GM23338 (cell line): Measurements from ENCODE around the gene SCTR. TPM values are rescaled to one million over a fixed set of nuclear protein-coding genes. Genes with fewer than 3 reads are reported as not detected.

Experiments
- ATAC-seq: fragments of 200-7000 bp; cut with Tn5 transposase; 3 replicates; pipeline ENCODE4 v1.9.1; 2020
- DNase-seq: peaks from one replicate; pipeline ENCODE4 v3.0.0-alpha.2; 2015; ENCODE audit warnings: low spot score
- H2AFZ ChIP-seq: fragments of 200-600 bp; sonication (generic); 2 replicates; pipeline ENCODE4 v1.8.0; 2016; ENCODE audit warnings: antibody characterized with exemption, mild to moderate bottlenecking, moderate library complexity
- H3F3A ChIP-seq: fragments of 200-600 bp; sonication (generic); replicated peaks from 2 replicates; pipeline ENCODE4 v1.8.0; 2017; ENCODE audit warnings: antibody characterized with exemption, mixed run types, low read depth
- H3K27ac ChIP-seq: fragments of 200-600 bp; sonication (generic); 2 replicates; pipeline ENCODE4 v1.6.1; 2016; ENCODE audit warnings: low read depth
- H3K27me3 ChIP-seq: fragments of 200-600 bp; sonication (generic); 2 replicates; pipeline ENCODE4 v1.8.0; 2016; ENCODE audit warnings: mild to moderate bottlenecking, mixed run types, moderate library complexity; ENCODE audit not compliant: insufficient read depth
- H3K36me3 ChIP-seq: fragments of 200-600 bp; sonication (generic); 2 replicates; pipeline ENCODE4 v1.8.0; 2016; ENCODE audit warnings: mild to moderate bottlenecking; ENCODE audit not compliant: insufficient read depth
- H3K4me1 ChIP-seq: fragments of 200-600 bp; sonication (generic); 2 replicates; pipeline ENCODE4 v1.8.0; 2016; ENCODE audit warnings: mild to moderate bottlenecking, moderate library complexity; ENCODE audit not compliant: insufficient read depth
- H3K4me2 ChIP-seq: fragments of 200-600 bp; sonication (generic); 2 replicates; pipeline ENCODE4 v1.7.1; 2017; ENCODE audit warnings: mixed run types
- H3K4me3 ChIP-seq: fragments of 200-600 bp; sonication (generic); 2 replicates; pipeline ENCODE4 v1.6.1; 2016; ENCODE audit warnings: mixed run types
- H3K79me2 ChIP-seq: fragments of 200-600 bp; sonication (generic); replicated peaks from 2 replicates; pipeline ENCODE4 v1.8.0; 2017; ENCODE audit warnings: mild to moderate bottlenecking; ENCODE audit not compliant: insufficient read depth
- H3K9me2 ChIP-seq: fragments of 200-600 bp; sonication (generic); 2 replicates; pipeline ENCODE4 v1.8.0; 2017; ENCODE audit not compliant: insufficient read depth
- H4K20me1 ChIP-seq: fragments of 200-600 bp; sonication (generic); replicated peaks from 2 replicates; pipeline ENCODE4 v1.8.0; 2017; ENCODE audit warnings: mild to moderate bottlenecking; ENCODE audit not compliant: insufficient read depth
- H3K27ac Mint-ChIP-seq: 2 replicates; pipeline ENCODE4 v1.8.0; 2020; ENCODE audit warnings: inconsistent platforms, mild to moderate bottlenecking, moderate library complexity, mixed read lengths
- H3K27me3 Mint-ChIP-seq: 3 replicates; pipeline ENCODE4 v1.8.0; 2022; ENCODE audit warnings: low read depth, mild to moderate bottlenecking, moderate library complexity, mixed read lengths, inconsistent platforms; ENCODE audit not compliant: insufficient read depth, poor library complexity
- H3K36me3 Mint-ChIP-seq: 3 replicates; pipeline ENCODE4 v1.8.0; 2021; ENCODE audit warnings: low read depth, mild to moderate bottlenecking, inconsistent platforms, moderate library complexity, mixed read lengths
- H3K4me1 Mint-ChIP-seq: 3 replicates; pipeline ENCODE4 v1.8.0; 2020; ENCODE audit warnings: mild to moderate bottlenecking, inconsistent platforms, mixed read lengths
- H3K4me3 Mint-ChIP-seq: 3 replicates; pipeline ENCODE4 v1.8.0; 2021; ENCODE audit warnings: moderate library complexity, mild to moderate bottlenecking, inconsistent platforms, mixed read lengths
- H3K9me3 Mint-ChIP-seq: 3 replicates; pipeline ENCODE4 v1.8.0; 2020; ENCODE audit warnings: moderate library complexity, mild to moderate bottlenecking, inconsistent platforms, mixed read lengths
- CREB1 ChIP-seq: fragments of 250-450 bp; sonication (Bioruptor Pico); IDR thresholded peaks from 2 replicates; pipeline ENCODE4 v1.5.0; 2020; ENCODE audit warnings: low read depth, mild to moderate bottlenecking, moderate library complexity
- CTCF ChIP-seq, 2 experiments: fragments of 200-600 bp in 1 of 2; sonication (generic) in 1 of 2; conservative IDR thresholded peaks; 2 replicates each; pipeline versions ENCODE4 v1.5.1 to v1.6.1; 2016 to 2017; ENCODE audit warnings: antibody characterized with exemption in 2 of 2, low read depth in 2 of 2, mild to moderate bottlenecking in 2 of 2, moderate library complexity in 1 of 2
- ETS1 ChIP-seq: IDR thresholded peaks from 2 replicates; pipeline ENCODE4 v1.6.1; 2016; ENCODE audit warnings: antibody characterized with exemption
- EZH2 ChIP-seq: fragments of 200-600 bp; sonication (generic); IDR thresholded peaks from one replicate; pipeline ENCODE4 v1.8.0; 2017; ENCODE audit warnings: antibody characterized with exemption, mild to moderate bottlenecking, low read depth; ENCODE audit not compliant: unreplicated experiment
- EZH2phosphoT487 ChIP-seq: fragments of 200-600 bp; sonication (generic); IDR thresholded peaks from one replicate; pipeline ENCODE4 v1.8.1; 2018; ENCODE audit warnings: antibody characterized with exemption; ENCODE audit not compliant: unreplicated experiment
- JUNB ChIP-seq: IDR thresholded peaks from one replicate; pipeline ENCODE4 v1.6.1; 2016; ENCODE audit warnings: antibody characterized with exemption; ENCODE audit not compliant: unreplicated experiment
- NANOG ChIP-seq: IDR thresholded peaks from 2 replicates; pipeline ENCODE4 v1.6.1; 2016; ENCODE audit warnings: antibody characterized with exemption, borderline replicate concordance
- POLR2AphosphoS5 ChIP-seq: IDR thresholded peaks from 2 replicates; pipeline ENCODE4 v1.6.1; 2016; ENCODE audit warnings: antibody characterized with exemption, low read depth
- REST ChIP-seq: IDR thresholded peaks from one replicate; pipeline ENCODE4 v1.6.1; 2018; ENCODE audit warnings: antibody characterized with exemption; ENCODE audit not compliant: unreplicated experiment
- STAT1 ChIP-seq: IDR thresholded peaks from one replicate; pipeline ENCODE4 v1.6.1; 2016; ENCODE audit warnings: antibody characterized with exemption; ENCODE audit not compliant: unreplicated experiment
- ZNF114 ChIP-seq: fragments of 250-450 bp; sonication (Bioruptor Pico); IDR thresholded peaks from 2 replicates; pipeline ENCODE4 v1.5.0; 2020; ENCODE audit warnings: mild to moderate bottlenecking, moderate library complexity
- ZNF331 ChIP-seq: fragments of 250-450 bp; sonication (Bioruptor Pico); IDR thresholded peaks from 2 replicates; pipeline ENCODE4 v1.5.0; 2020; ENCODE audit warnings: low read depth, mild to moderate bottlenecking, moderate library complexity
- ZNF462 ChIP-seq: fragments of 250-450 bp; sonication (Bioruptor Pico); IDR thresholded peaks from 2 replicates; pipeline ENCODE4 v1.5.0; 2020; ENCODE audit warnings: mild to moderate bottlenecking, moderate library complexity
- polyA plus RNA-seq: library from polyadenylated mRNA; unstranded; fragments of >200 nt; fragmentation: Nextera tagmentation; extraction: Ambion mirVana; gene quantifications from 2 replicates; pipeline ENCODE4 v1.2.1, GENCODE V29; 2016
- total RNA-seq: library from RNA; depleted of rRNA; stranded (reverse); fragments of >200 nt; shearing (Covaris generic); gene quantifications from 2 replicates; pipeline ENCODE4 v1.2.3, GENCODE V29; 2014

The SCTR gene
- total and polyA plus RNA-seq, 2 experiments from 2014 or later = not detected

- H3K27me3 ChIP-seq = 0 out of 2 replicates have a peak, but pooled peaks cover 2% of the 10 kb centered on the region
- peaks cover 36% of the 10 kb centered on the region for H3K4me1 Mint-ChIP-seq
- H3K27ac Mint-ChIP-seq = no peak overlapping the region
- H4K20me1 ChIP-seq = no peaks in the 10 kb centered on the region
- H3K4me3 ChIP-seq = no peak overlapping the region
- peaks cover 31% of the 10 kb centered on the region for H3K4me1 ChIP-seq
- no peak overlapping the region for H3K4me2 ChIP-seq
- DNase-seq (no peak), ATAC-seq (no peak)
- no peak overlapping the region for H3K27ac ChIP-seq
- H3F3A ChIP-seq = no peaks in the 10 kb centered on the region
- no peaks in the 10 kb centered on the region for H3K9me2 ChIP-seq
- peaks cover 19% of the 10 kb centered on the region; the same call in 2 of the 3 replicates for H3K36me3 Mint-ChIP-seq
- H3K27me3 Mint-ChIP-seq = peaks cover 26% of the 10 kb centered on the region
- H3K4me3 Mint-ChIP-seq = no peak overlapping the region
- H3K9me3 Mint-ChIP-seq = no peaks in the 10 kb centered on the region
- H3K36me3 ChIP-seq = no peaks in the 10 kb centered on the region
- no peak overlapping the region for H2AFZ ChIP-seq
- TF ChIP-seq JUNB (no peak), CTCF (conservative IDR thresholded peaks at IDR 0.05; ENCODE audit: low read depth in 2 of 2) (no peak), NANOG (no peak), EZH2phosphoT487 (no peak), POLR2AphosphoS5 (no peak), REST (no peak), STAT1 (no peak), ZNF331 (CRISPR knock-in tag) (no peak), EZH2 (no peak), ZNF114 (CRISPR knock-in tag) (no peak), ETS1 (no peak), ZNF462 (CRISPR knock-in tag) (no peak), CREB1 (CRISPR knock-in tag) (no peak)
- H3K79me2 ChIP-seq = peaks cover 40% of the 10 kb centered on the region
Observed at GRCh38 chr2:119435953-119436297, 88.4 kb downstream of the SCTR start.
